SJCRH30 (cell line): ENCODE measurements around the gene RPGRIP1L. TPM values are rescaled to one million over a fixed set of nuclear protein-coding genes. Genes with fewer than 3 reads are reported as not detected.
A peak's percentile ranks its signal among the peaks of the same experiment; 100 is the strongest.

Experiments
- DNase-seq, 2 experiments: peaks; one replicate each; pipeline ENCODE4 v3.0.0-alpha.2; 2015 to 2020
- H3K27ac ChIP-seq: fragments of 250-450 bp; sonication (Bioruptor Pico); 2 replicates; pipeline ENCODE4 v1.5.1; 2020; ENCODE audit warnings: mild to moderate bottlenecking, moderate library complexity
- H3K27me3 ChIP-seq: fragments of 250-450 bp; sonication (Bioruptor Pico); 2 replicates; pipeline ENCODE4 v1.5.1; 2020; ENCODE audit warnings: mild to moderate bottlenecking, moderate library complexity
- H3K36me3 ChIP-seq: fragments of 250-450 bp; sonication (Bioruptor Pico); 2 replicates; pipeline ENCODE4 v1.5.1; 2020; ENCODE audit warnings: mild to moderate bottlenecking, moderate library complexity
- H3K4me1 ChIP-seq: fragments of 250-450 bp; sonication (Bioruptor Pico); 2 replicates; pipeline ENCODE4 v1.5.1; 2020; ENCODE audit warnings: mild to moderate bottlenecking, moderate library complexity
- H3K4me3 ChIP-seq: fragments of 250-450 bp; sonication (Bioruptor Pico); 2 replicates; pipeline ENCODE4 v1.5.1; 2020; ENCODE audit warnings: mild to moderate bottlenecking, moderate library complexity
- H3K9me3 ChIP-seq: fragments of 250-450 bp; sonication (Bioruptor Pico); replicated peaks from 2 replicates; pipeline ENCODE4 v1.5.1; 2020; ENCODE audit warnings: mild to moderate bottlenecking, moderate library complexity
- total RNA-seq: library from RNA; depleted of rRNA; stranded (reverse); fragments of >200 nt; shearing (Covaris generic); gene quantifications from 2 replicates; pipeline ENCODE4 v1.2.3, GENCODE V29; 2014; rRNA removed

RPGRIP1L gene
- 21.4 and 26.9 TPM in 2 replicates for total RNA-seq

DNA sequence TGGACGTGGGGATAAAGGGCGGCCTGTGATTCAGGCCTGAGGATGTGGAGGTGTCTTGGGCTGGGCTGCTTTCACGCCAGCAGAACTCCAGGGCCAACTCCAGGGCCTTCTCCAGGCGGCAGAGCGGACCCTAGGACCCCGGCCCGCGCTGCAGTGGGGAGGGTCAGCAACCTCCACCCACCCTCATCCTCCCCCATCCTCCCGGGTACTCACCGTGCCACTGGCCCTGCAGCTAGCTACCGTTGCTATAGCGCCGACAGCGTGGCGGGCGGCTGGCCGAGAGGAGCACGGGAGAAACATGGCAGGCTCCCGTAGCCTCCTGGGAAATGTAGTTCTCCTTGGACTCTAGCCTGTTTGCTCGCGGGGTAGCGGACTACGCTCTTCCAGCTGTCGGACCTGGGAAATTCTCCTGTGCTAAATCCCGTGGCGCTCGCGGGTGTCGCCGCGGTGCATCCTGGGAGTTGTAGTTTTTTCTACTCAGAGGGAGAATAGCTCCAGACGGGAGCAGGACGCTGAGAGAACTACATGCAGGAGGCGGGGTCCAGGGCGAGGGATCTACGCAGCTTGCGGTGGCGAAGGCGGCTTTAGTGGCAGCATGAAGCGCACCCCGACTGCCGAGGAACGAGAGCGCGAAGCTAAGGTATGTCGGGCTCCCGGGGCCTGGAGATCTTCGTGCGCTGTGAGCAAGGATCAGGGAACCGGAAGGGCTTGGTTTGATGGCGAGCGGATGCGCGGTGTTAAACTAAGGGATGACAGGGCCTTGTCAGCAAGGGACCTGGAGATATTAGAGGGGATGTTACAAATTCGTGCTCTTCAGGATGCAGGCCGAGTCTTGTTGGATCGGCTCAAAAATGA is at the start of gene RPGRIP1L, which contains the start of gene FTO:
RPGRIP1L (minus strand) TSS at position 270 of the 855 bp plus-strand sequence. CDS start 3,136 bp downstream, outside the sequence.
FTO (plus strand) TSS at position 567 of the 855 bp plus-strand sequence.
- no peaks in the 10 kb centered on the region for H3K9me3 ChIP-seq
- no peaks in the 10 kb centered on the region for H3K27me3 ChIP-seq
- H3K4me3 ChIP-seq: peak within 1 kb of the TSS; percentile 79
- DNase-seq: peak; percentile 100
- no peaks in the 10 kb centered on the region for H3K4me1 ChIP-seq
- H3K36me3 ChIP-seq: peaks cover 6% of the 10 kb centered on the region
- H3K27ac ChIP-seq: peak within 1 kb of the TSS; percentile 76

DNA sequence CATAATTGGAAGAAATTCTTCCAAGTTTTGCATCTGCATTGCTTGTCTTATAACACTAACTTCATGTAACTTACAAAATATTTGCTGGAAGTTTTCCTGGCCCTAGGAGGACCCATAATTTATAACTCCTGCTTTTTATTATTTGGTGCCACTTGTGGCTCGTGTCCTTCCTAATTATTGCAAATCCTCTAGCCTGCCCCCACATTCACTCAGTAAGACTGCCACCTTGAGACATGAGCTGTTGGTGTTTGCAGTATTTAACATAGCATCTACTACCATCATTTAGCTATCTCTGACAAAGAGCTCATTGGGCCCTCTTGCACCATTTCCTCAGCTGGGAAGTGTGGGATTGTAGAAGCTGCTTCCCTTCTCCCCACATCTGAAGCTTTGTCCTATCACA is 49.8 kb upstream of the RPGRIP1L start:
- H3K4me1 ChIP-seq: peaks cover 3% of the 10 kb centered on the region; the same call in 1 of the 2 replicates
- no peak overlapping the region for H3K27ac ChIP-seq
- no peak overlapping the region for H3K4me3 ChIP-seq
- no peaks in the 10 kb centered on the region for H3K9me3 ChIP-seq
- DNase-seq: no peak
- peaks cover 2% of the 10 kb centered on the region; the same call in 1 of the 2 replicates for H3K36me3 ChIP-seq
- no peaks in the 10 kb centered on the region for H3K27me3 ChIP-seq

DNA sequence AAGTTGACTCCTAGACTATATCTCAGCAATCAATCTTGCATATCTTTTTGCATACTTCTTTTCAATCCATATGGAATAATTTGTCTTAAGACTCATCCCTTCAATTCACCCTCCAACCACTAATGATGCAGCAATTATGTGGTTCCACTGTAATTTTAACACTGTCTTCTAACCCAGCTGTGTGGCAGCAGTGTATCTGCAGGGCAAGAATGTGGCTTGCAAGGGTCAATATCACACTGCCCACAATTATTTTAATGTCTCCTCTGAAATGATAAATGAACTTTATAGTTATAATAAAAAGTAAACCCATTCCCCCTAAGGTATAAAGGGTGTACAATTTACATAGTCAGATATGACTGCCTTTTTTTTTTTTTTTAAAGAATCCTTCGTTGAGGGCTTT is 48.9 kb upstream of the RPGRIP1L start:
- Histone ChIP-seq H3K36me3 (peaks cover 2% of the 10 kb centered on the region; the same call in 1 of the 2 replicates), H3K4me3 (no peak overlapping the region), H3K9me3 (0 out of 2 replicates have a peak, but pooled peaks cover 3% of the 10 kb centered on the region), H3K27me3 (no peaks in the 10 kb centered on the region), H3K27ac (no peak overlapping the region), H3K4me1 (peaks cover 3% of the 10 kb centered on the region; the same call in 1 of the 2 replicates)
- DNase-seq: no peak

DNA sequence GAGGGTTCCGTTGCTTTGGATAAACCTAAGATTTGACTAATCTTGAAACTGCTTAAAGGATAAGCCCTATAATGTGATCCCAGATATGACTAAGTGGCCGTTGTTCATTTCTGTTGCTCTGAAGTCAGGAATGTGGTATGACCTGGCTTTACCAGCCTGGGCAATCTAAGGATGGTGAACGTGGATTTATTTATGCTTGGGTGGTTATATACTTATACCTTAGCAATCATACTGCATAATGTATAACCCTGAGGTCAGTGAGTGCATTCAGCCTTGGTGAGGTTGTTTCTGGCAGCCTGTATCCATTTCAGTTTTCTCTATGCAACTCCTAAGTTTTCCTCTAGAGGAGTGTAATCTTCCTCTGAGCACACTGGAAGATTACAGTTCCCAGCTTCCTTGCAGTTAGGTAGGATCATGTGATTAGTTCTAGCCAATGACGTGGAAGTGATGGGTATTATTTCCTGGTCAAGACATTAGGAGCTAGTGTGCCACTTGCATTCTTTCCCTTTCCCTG is 42.2 kb upstream of the RPGRIP1L start:
- peaks cover 2% of the 10 kb centered on the region; the same call in 1 of the 2 replicates for H3K36me3 ChIP-seq
- peak in 1 of 2 experiments; percentile 27 for DNase-seq
- H3K27me3 ChIP-seq: no peaks in the 10 kb centered on the region
- no peak overlapping the region for H3K27ac ChIP-seq
- H3K4me3 ChIP-seq: no peak overlapping the region
- H3K4me1 ChIP-seq: peaks cover 8% of the 10 kb centered on the region; the same call in 1 of the 2 replicates
- 0 out of 2 replicates have a peak, but pooled peaks cover 3% of the 10 kb centered on the region for H3K9me3 ChIP-seq

DNA sequence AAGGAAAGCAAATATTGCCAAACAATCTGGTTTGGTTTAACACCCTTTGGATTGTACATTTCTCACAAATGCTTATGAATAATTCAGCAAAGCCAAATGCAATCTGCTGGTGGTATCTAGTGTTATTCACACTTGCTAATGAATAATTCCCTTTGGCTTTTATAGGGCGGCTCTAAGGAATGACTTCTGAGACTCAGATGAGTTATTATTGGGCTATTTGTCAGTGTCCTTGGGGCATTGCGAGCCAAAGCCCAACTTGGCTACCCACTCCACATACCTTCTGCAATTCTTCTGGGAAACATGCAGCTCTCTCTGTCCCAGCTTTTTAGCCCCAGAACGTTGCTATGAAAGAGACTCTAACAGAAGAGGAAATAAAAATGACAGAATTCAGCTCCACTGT is 41.4 kb upstream of the RPGRIP1L start:
- no peak for DNase-seq
- Histone ChIP-seq H3K9me3 (0 out of 2 replicates have a peak, but pooled peaks cover 3% of the 10 kb centered on the region), H3K27ac (no peak overlapping the region), H3K4me3 (no peak overlapping the region), H3K36me3 (no peaks in the 10 kb centered on the region), H3K4me1 (peaks cover 8% of the 10 kb centered on the region; the same call in 1 of the 2 replicates), H3K27me3 (no peaks in the 10 kb centered on the region)

DNA sequence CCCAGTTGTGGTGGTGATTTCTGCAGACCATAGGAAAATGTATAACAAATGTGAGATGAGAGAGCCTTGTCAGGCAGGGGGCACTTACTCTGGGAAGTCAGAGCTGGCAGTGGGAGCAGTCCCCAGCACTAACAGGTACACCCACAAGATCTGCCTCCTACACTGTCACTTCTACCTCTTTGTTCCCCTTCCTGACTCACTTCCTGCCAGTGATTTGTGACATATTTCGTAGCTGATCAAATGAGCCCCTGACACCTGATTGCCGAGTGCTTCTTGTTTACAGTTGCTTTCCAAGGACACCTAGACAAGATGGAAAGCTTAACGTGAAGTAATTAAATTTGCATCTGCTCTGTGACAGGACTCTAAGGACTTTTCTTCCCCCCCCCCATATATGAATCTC is 40.8 kb upstream of the RPGRIP1L start:
- DNase-seq: no peak
- H3K27ac ChIP-seq: no peak overlapping the region

DNA sequence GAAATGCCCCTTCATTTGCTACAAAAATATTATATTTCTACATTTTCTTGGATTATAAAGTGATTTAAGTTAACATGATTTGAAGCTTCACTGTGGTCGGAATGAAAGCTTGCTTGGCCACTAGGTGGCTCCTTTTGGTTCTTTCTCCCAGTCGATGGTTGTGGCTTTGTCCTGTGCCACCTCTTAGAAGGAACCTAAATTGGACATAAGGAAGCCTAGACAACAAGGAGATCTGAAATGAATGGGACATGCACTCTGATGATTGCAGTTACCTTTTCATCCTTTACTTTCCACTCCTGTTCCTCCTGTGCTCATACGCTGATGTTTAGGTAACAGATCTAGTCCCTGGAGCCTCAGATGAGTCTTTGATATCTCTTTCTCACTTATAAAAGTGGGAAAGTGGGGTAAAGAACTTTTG is 39.5 kb upstream of the RPGRIP1L start:
- no peak overlapping the region for H3K27ac ChIP-seq
- H3K9me3 ChIP-seq: peaks cover 3% of the 10 kb centered on the region; the same call in 1 of the 2 replicates
- H3K4me3 ChIP-seq: no peak overlapping the region
- H3K36me3 ChIP-seq: no peaks in the 10 kb centered on the region
- H3K4me1 ChIP-seq: peaks cover 8% of the 10 kb centered on the region; the same call in 1 of the 2 replicates
- H3K27me3 ChIP-seq: no peaks in the 10 kb centered on the region
- DNase-seq: peak; percentile 22 to 60

More for the DNA sequence above, 40.8 kb upstream of the RPGRIP1L start:
- no peak overlapping the region for H3K4me3 ChIP-seq
- no peaks in the 10 kb centered on the region for H3K36me3 ChIP-seq
- H3K9me3 ChIP-seq: 0 out of 2 replicates have a peak, but pooled peaks cover 3% of the 10 kb centered on the region
- no peaks in the 10 kb centered on the region for H3K27me3 ChIP-seq
- peaks cover 8% of the 10 kb centered on the region; the same call in 1 of the 2 replicates for H3K4me1 ChIP-seq

DNA sequence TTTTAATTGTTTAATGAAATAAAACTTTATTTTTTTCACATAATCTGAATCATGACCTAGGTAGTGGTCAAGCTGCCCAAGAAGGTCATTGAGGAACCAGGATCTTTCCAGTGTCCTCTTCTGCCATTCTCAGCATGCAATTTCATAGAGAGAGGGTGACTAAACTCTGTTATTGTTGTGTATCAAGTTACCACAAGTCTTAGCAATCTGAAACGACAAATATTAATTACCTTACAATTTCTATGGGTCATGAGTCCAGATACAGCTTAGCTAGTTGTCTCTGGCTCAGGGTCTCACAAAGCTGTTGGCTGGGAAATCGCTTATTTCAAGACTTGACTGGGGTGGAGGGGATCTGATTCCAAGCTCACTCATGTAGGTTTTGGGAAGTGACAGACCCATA is 37.9 kb upstream of the RPGRIP1L start:
- H3K4me1 ChIP-seq: peaks cover 8% of the 10 kb centered on the region; the same call in 1 of the 2 replicates
- no peak overlapping the region for H3K4me3 ChIP-seq

DNA sequence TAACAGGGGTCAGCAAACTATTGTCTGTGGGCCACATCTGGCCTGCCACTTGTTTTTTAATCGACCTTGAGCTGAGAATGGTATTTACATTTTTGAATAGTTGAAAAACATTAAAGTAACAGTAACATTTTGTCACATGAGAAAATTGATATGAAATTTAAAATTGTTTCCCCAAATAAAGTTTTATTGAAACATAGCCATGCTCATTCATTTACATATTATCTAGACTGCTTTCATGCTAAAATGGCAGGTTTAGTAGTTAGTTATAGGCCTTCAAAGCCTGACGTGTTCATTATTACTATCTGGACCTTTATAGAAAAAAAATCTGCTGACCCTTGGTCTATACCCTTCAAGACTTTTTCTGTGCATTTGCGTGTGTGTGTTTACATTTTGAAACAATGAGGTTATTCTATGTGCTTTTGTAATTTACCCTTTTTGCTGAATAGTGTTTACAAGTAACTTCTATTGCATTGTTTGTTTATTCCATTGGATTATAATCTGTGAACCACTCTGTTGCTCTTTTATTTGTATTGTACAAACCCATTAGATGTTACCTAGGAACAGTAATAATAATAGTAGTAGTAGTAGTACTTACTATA is 37.4 kb upstream of the RPGRIP1L start:
- no peak overlapping the region for H3K4me3 ChIP-seq
- H3K9me3 ChIP-seq: no peaks in the 10 kb centered on the region; the same call in 1 of the 2 replicates
- H3K36me3 ChIP-seq: no peaks in the 10 kb centered on the region
- no peak overlapping the region for H3K27ac ChIP-seq
- H3K27me3 ChIP-seq: no peaks in the 10 kb centered on the region
- no peak for DNase-seq
- peaks cover 4% of the 10 kb centered on the region; the same call in 1 of the 2 replicates for H3K4me1 ChIP-seq

More for the DNA sequence above, 37.9 kb upstream of the RPGRIP1L start:
- Histone ChIP-seq H3K9me3 (no peaks in the 10 kb centered on the region; the same call in 1 of the 2 replicates), H3K36me3 (no peaks in the 10 kb centered on the region), H3K27ac (no peak overlapping the region), H3K27me3 (no peaks in the 10 kb centered on the region)
- no peak for DNase-seq

DNA sequence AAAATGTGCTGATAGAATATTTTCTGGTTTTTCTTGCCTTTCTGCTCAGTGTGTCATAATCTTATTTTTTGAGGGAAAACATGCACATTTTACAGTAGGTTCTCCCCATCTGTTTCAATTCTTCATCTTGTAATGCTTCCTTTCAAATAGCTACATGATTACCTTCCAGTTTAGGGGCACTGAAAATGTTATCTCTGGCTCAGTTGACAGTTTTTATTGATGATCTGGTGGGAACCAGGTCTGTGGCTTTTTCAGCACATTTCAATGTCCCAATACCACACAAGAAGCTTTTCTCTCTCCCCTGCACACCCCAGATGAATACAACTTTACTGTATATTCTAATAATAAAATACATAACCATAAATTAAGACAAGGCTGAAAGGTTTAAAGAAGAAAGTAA is 36.8 kb upstream of the RPGRIP1L start:
- DNase-seq: no peak
- H3K36me3 ChIP-seq: no peaks in the 10 kb centered on the region
- no peak overlapping the region for H3K27ac ChIP-seq
- peaks cover under 1% of the 10 kb centered on the region; the same call in 1 of the 2 replicates for H3K4me1 ChIP-seq
- H3K27me3 ChIP-seq: no peaks in the 10 kb centered on the region
- no peak overlapping the region for H3K4me3 ChIP-seq
- no peaks in the 10 kb centered on the region; the same call in 1 of the 2 replicates for H3K9me3 ChIP-seq

DNA sequence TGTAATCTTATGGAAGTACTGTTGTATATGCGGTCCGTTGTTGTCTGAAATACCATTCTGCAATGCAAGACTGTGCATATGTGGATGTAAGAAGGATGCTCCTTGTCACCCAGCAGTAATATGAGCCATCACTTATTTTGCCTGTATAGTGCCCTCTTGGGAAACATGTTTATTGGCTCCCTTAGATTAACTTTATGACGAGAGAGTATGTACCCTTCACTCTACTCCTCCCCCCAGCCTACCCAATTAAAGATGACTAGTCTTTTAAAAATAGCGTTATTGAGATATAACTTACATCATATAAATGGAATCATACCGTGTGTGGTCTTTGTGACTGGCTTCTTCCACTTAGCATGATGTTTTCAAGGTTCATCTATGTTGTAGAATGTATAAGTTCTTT is 33.9 kb upstream of the RPGRIP1L start:
- no peak for DNase-seq
- Histone ChIP-seq H3K27ac (no peak overlapping the region), H3K27me3 (no peaks in the 10 kb centered on the region), H3K4me3 (no peak overlapping the region), H3K4me1 (no peaks in the 10 kb centered on the region), H3K9me3 (no peaks in the 10 kb centered on the region; the same call in 1 of the 2 replicates), H3K36me3 (no peaks in the 10 kb centered on the region)

DNA sequence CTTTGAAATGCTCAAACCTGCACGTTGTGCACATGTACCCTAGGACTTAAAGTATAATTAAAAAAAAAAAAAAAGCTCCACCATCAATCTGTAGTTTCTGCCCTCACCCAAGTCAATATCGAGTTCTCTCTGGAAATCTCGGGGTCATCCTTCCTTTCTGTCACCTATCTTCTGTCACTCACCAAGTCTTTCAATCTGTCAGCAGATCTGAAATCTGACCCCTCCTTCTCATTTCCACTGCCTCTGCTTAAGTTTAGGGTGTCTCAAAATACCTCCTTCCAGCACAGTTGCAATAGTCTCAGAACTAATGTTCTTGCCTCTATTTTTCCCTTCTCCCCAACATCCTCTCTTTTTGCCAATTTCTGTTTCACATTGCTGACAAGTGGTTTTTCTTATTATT is 32.6 kb upstream of the RPGRIP1L start:
- Histone ChIP-seq H3K27me3 (no peaks in the 10 kb centered on the region), H3K36me3 (no peaks in the 10 kb centered on the region), H3K4me1 (no peaks in the 10 kb centered on the region), H3K27ac (no peak overlapping the region), H3K9me3 (no peaks in the 10 kb centered on the region; the same call in 1 of the 2 replicates), H3K4me3 (no peak overlapping the region)
- no peak for DNase-seq

DNA sequence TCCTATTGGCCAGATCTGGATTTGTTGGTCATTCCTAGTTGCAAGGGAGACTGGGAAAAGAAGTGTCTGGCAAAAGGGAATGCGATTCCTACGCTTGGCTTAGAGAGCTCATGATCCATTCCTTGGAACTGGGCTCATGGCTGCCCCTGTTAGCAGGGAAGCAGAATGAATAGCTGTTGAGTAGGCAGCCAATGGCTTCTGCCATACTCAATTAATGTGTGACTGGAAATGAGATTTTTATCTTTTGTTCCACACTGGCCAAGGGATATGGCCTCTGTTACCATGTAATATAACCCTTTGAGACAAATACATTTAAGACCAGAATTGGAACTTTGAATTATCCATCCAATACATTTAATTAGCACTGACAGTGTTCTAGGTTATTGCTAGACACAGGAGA is 31.2 kb upstream of the RPGRIP1L start:
- H3K4me3 ChIP-seq: no peak overlapping the region
- H3K4me1 ChIP-seq: no peaks in the 10 kb centered on the region
- H3K27me3 ChIP-seq: no peaks in the 10 kb centered on the region
- H3K27ac ChIP-seq: no peak overlapping the region
- no peaks in the 10 kb centered on the region; the same call in 1 of the 2 replicates for H3K9me3 ChIP-seq
- no peak for DNase-seq
- no peaks in the 10 kb centered on the region for H3K36me3 ChIP-seq

DNA sequence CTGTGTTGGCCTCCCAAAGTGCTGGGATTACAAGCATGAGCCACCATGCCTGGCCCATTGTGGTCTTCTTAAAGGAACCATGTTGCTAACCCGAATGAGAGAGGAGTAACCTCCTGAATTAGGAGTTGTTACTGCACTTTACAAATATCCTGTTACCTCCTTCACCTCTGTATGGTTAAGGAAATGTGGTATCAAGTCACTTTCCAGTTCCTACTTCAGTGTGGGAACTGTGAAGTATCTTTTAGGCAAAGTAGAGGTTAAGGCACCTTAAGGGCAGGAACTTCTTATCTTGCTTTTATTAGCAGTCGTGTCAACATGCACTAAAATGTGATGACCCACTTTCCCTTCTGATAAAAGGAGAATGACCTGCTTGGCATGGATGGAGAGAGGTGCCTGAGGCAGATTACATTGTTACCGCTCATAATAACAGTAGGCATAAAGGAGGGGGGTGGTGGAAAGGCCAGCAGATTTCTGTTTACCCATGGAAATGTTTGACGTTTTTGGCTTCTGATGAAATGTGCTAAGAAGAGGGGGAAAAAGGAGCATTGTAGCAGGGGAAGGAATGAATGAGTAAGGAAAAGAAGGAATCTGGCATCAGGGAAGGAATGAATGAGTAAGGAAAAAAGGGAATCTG is 28.8 kb upstream of the RPGRIP1L start:
- H3K27ac ChIP-seq: no peak overlapping the region
- no peak overlapping the region for H3K4me3 ChIP-seq
- DNase-seq: no peak
- no peaks in the 10 kb centered on the region for H3K4me1 ChIP-seq
- H3K27me3 ChIP-seq: no peaks in the 10 kb centered on the region
- H3K36me3 ChIP-seq: no peaks in the 10 kb centered on the region
- H3K9me3 ChIP-seq: no peaks in the 10 kb centered on the region
